SK-N-SH (cell line): ENCODE data around the gene TCP1. TPM values are rescaled to one million over a fixed set of nuclear protein-coding genes. Genes with fewer than 3 reads are reported as not detected.

ENCODE experiments used
- CTCF ChIA-PET: fragments of 300-600, 350-600 bp; formaldehyde crosslinking; extraction: SDS; loops from one replicate; lab custom pipeline; 2021; lab: Yijun Ruan, JAX
- POLR2A ChIA-PET: fragments of 350-600 bp; sonication (Branson Sonifier 250); formaldehyde crosslinking; extraction: SDS; loops from one replicate; lab custom pipeline; 2020; ENCODE audit warnings: antibody characterized with exemption, inconsistent platforms; lab: Yijun Ruan, JAX
- DNase-seq: peaks from one replicate; pipeline ENCODE4 v3.0.0; 2012
- H2AFZ ChIP-seq: fragments of 200-600 bp; sonication (generic); 2 replicates; pipeline ENCODE4 v1.8.1; 2016; ENCODE audit warnings: antibody characterized with exemption, mild to moderate bottlenecking, low read depth
- H3F3A ChIP-seq: fragments of 200-600 bp; sonication (generic); replicated peaks from 2 replicates; pipeline ENCODE3; 2016; ENCODE audit warnings: antibody characterized with exemption, mild to moderate bottlenecking; ENCODE audit not compliant: insufficient read depth
- H3K27ac ChIP-seq, 2 experiments: fragments of 200-500 bp in 1 of 2; fragments of 200-600 bp in 1 of 2; sonication (Bioruptor generic) in 1 of 2; sonication (generic), shearing (Covaris generic) in 1 of 2; 2 replicates each; pipeline versions ENCODE4 v1.5.1 to v1.6.1; 2014 to 2016; ENCODE audit warnings: low read depth in 2 of 2, inconsistent platforms in 1 of 2, low read length in 1 of 2, mild to moderate bottlenecking in 1 of 2, mixed read lengths in 1 of 2
- H3K27me3 ChIP-seq: fragments of 200-600 bp; sonication (generic), shearing (Covaris generic); 2 replicates; pipeline ENCODE4 v1.6.1; 2016; ENCODE audit warnings: mixed run types; ENCODE audit not compliant: insufficient read depth
- H3K36me3 ChIP-seq, 2 experiments: fragments of 200-500 bp in 1 of 2; fragments of 200-600 bp in 1 of 2; sonication (Bioruptor generic) in 1 of 2; sonication (generic) in 1 of 2; replicated peaks in 1 of 2; 2 replicates each; pipeline versions ENCODE3 to v1.5.1; 2014 to 2016; ENCODE audit warnings: low read length in 1 of 2, mild to moderate bottlenecking in 1 of 2; ENCODE audit not compliant: insufficient read depth in 2 of 2, control insufficient read depth in 1 of 2
- H3K4me1 ChIP-seq, 2 experiments: fragments of 200-500 bp in 1 of 2; fragments of 200-600 bp in 1 of 2; sonication (Bioruptor generic) in 1 of 2; sonication (generic), shearing (Covaris generic) in 1 of 2; 2 replicates each; pipeline versions ENCODE4 v1.5.1 to v1.6.1; 2014 to 2016; ENCODE audit warnings: low read depth in 1 of 2, low read length in 1 of 2, mixed run types in 1 of 2; ENCODE audit not compliant: insufficient read depth in 2 of 2, control insufficient read depth in 1 of 2
- H3K4me2 ChIP-seq: fragments of 200-600 bp; sonication (generic), shearing (Covaris generic); 2 replicates; pipeline ENCODE4 v1.6.1; 2017; ENCODE audit warnings: mixed run types
- H3K4me3 ChIP-seq, 2 experiments: fragments of 200-500 bp in 1 of 2; fragments of 200-600 bp in 1 of 2; sonication (Bioruptor generic) in 1 of 2; sonication (generic), shearing (Covaris generic) in 1 of 2; 2 replicates each; pipeline versions ENCODE4 v1.5.1 to v1.8.1; 2014 to 2016; ENCODE audit warnings: low read depth in 2 of 2, inconsistent platforms in 1 of 2, low read length in 1 of 2, mild to moderate bottlenecking in 1 of 2, mixed read lengths in 1 of 2, moderate library complexity in 1 of 2
- H3K79me2 ChIP-seq: fragments of 200-600 bp; sonication (generic); 2 replicates; pipeline ENCODE4 v1.8.1; 2017; ENCODE audit warnings: mild to moderate bottlenecking; ENCODE audit not compliant: insufficient read depth
- H3K9ac ChIP-seq: fragments of 200-600 bp; sonication (generic); 2 replicates; pipeline ENCODE4 v1.6.1; 2017; ENCODE audit warnings: mixed run types
- H3K9me2 ChIP-seq: fragments of 200-600 bp; sonication (generic); 2 replicates; pipeline ENCODE4 v1.6.1; 2017; ENCODE audit warnings: mixed run types
- H3K9me3 ChIP-seq: fragments of 200-600 bp; sonication (generic); 2 replicates; pipeline ENCODE4 v1.6.1; 2017; ENCODE audit warnings: mixed run types, mild to moderate bottlenecking, moderate library complexity
- H4K20me1 ChIP-seq: fragments of 200-600 bp; sonication (generic); 2 replicates; pipeline ENCODE4 v1.6.1; 2017; ENCODE audit warnings: mild to moderate bottlenecking, mixed run types; ENCODE audit not compliant: insufficient read depth
- ELF1 ChIP-seq: IDR thresholded peaks from 2 replicates; pipeline ENCODE4 v1.4.0; 2012
- EZH2phosphoT487 ChIP-seq: fragments of 200-600 bp; sonication (generic); IDR thresholded peaks from 2 replicates; pipeline ENCODE4 v1.6.1; 2017; ENCODE audit warnings: low read depth, mixed run types, mild to moderate bottlenecking, antibody characterized with exemption, moderate library complexity, borderline replicate concordance
- FOSL2 ChIP-seq: IDR thresholded peaks from 2 replicates; pipeline ENCODE4 v1.4.0; 2012; ENCODE audit warnings: low read depth, mild to moderate bottlenecking, moderate library complexity, borderline replicate concordance
- FOXJ3 ChIP-seq: sonication (generic); formaldehyde crosslinking; IDR thresholded peaks from 2 replicates; pipeline ENCODE4 v1.5.1; 2020; ENCODE audit warnings: mild to moderate bottlenecking, missing genetic modification reagents
- JUND ChIP-seq: IDR thresholded peaks from 2 replicates; pipeline ENCODE4 v1.4.0; 2012
- MEF2A ChIP-seq: IDR thresholded peaks from 2 replicates; pipeline ENCODE4 v1.4.0; 2012; ENCODE audit warnings: low read depth, borderline replicate concordance
- MXI1 ChIP-seq: IDR thresholded peaks from 2 replicates; pipeline ENCODE4 v1.6.1; 2012; ENCODE audit warnings: mild to moderate bottlenecking, low read depth, low read length, improper control_type of control experiment
- RCOR1 ChIP-seq: fragments of 150-350 bp; IDR thresholded peaks from 2 replicates; pipeline ENCODE4 v1.6.1; 2017; ENCODE audit warnings: antibody characterized with exemption, low read length
- RFX5 ChIP-seq: IDR thresholded peaks from 2 replicates; pipeline ENCODE4 v1.6.1; 2012; ENCODE audit warnings: mild to moderate bottlenecking, improper control_type of control experiment, low read length
- RXRA ChIP-seq: IDR thresholded peaks from 2 replicates; pipeline ENCODE4 v1.4.0; 2012; ENCODE audit warnings: low read depth, mild to moderate bottlenecking, borderline replicate concordance
- SIN3A ChIP-seq: IDR thresholded peaks from 2 replicates; pipeline ENCODE4 v1.6.1; 2012; ENCODE audit warnings: low read depth, mild to moderate bottlenecking, low read length, moderate library complexity, borderline replicate concordance
- SMC3 ChIP-seq: IDR thresholded peaks from 2 replicates; pipeline ENCODE4 v1.6.1; 2012; ENCODE audit warnings: low read depth, low read length, improper control_type of control experiment
- TAF1 ChIP-seq: IDR thresholded peaks from 2 replicates; pipeline ENCODE4 v1.6.1; 2012; ENCODE audit warnings: low read depth, mild to moderate bottlenecking, low read length, moderate library complexity, borderline replicate concordance
- TEAD4 ChIP-seq: IDR thresholded peaks from 2 replicates; pipeline ENCODE4 v1.4.0; 2012; ENCODE audit warnings: mild to moderate bottlenecking, borderline replicate concordance; ENCODE audit not compliant: insufficient read depth
- WGBS: methylation state at CpG from one replicate; pipeline ENCODE4 v1.1.6; 2017; ENCODE audit warnings: low lambda C conversion rate; 5-methylcytosine and 5-hydroxymethylcytosine counted together
- polyA plus RNA-seq, 3 experiments: library from polyadenylated mRNA; depleted of rRNA; stranded (reverse); fragments of >200 nt; gene quantifications; 2 replicates each; pipeline ENCODE4 v1.2.3, GENCODE V29; 2012
- TF ChIP-seq, protein P1 (sequence below): fragments of 200-600 bp; sonication (generic); IDR thresholded peaks from 2 replicates; pipeline ENCODE4 v1.6.1; 2017; ENCODE audit warnings: antibody characterized with exemption, mild to moderate bottlenecking, moderate library complexity
- TF ChIP-seq, protein P2 (sequence below): IDR thresholded peaks from 2 replicates; pipeline ENCODE4 v1.4.0; 2012; ENCODE audit warnings: low read depth, borderline replicate concordance
- TF ChIP-seq, protein P3 (sequence below): IDR thresholded peaks from 2 replicates; pipeline ENCODE4 v1.4.0; 2012; ENCODE audit warnings: low read depth

Gene TCP1
- polyA plus RNA-seq, 1 of the 3 experiments (the other 2 are of a cell fraction) = 154 TPM

DNA sequence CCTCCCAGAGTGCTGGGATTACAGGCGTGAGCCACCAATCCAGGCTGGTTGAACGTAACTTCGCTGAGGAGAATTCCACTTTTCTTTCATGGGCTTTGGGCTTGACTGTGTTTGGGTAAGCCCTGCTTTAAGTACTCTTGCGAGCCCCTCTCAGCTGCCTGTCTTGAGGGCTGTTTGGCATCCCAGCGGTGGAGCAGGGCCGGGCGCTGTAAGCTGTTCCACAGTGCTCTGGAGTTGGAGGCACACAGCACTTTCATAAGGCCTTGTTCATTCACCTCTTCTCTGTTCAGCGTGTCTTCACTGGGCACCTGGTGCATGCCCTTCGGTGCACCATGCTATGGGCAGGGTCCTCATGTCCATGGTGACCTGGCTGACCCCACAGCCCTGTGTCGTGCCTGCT is 32.3 kb upstream of the TCP1 start:
- H3K79me2 ChIP-seq = no peaks in the 10 kb centered on the region
- 80% methylated on average over 8 of the region's 10 CpGs for WGBS

DNA sequence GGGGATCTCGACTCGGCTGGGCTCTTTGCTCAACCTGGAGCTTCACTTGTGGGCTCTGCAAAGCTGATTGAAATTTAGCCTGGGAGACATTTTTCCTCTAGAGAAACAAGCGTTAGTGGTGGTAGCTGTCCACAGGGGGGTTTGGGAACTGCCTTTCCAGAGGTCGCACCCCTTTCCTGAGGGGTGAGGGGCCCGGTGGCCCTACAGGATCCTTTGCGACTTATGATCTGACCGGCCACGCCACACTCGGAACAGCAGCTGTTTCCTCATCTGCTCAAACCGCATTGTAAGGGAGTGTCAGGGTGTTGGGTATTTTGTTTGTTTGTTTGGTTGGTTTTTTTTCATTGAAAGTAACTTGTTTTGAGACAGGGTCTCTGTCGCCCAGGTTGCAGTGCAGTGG is 31.7 kb upstream of the TCP1 start:
- Histone ChIP-seq H3K27ac (no peak overlapping the region), H3K4me3 (no peak overlapping the region), H3K4me2 (no peak overlapping the region), H3F3A (no peaks in the 10 kb centered on the region), H3K79me2 (no peaks in the 10 kb centered on the region), H3K27me3 (no peaks in the 10 kb centered on the region; the same call in 1 of the 2 replicates), H4K20me1 (no peaks in the 10 kb centered on the region), H3K9ac (no peak overlapping the region), H3K9me3 (no peaks in the 10 kb centered on the region), H2AFZ (no peak overlapping the region), H3K4me1 (no peaks in the 10 kb centered on the region; a peak in 1 of 4 replicates), H3K9me2 (no peaks in the 10 kb centered on the region), H3K36me3 (no peaks in the 10 kb centered on the region)
- POLR2A ChIA-PET = no interaction called here
- DNase-seq = no peak
- 80% methylated on average over 10 of the region's 11 CpGs for WGBS
- TF ChIP-seq, protein P1, sequence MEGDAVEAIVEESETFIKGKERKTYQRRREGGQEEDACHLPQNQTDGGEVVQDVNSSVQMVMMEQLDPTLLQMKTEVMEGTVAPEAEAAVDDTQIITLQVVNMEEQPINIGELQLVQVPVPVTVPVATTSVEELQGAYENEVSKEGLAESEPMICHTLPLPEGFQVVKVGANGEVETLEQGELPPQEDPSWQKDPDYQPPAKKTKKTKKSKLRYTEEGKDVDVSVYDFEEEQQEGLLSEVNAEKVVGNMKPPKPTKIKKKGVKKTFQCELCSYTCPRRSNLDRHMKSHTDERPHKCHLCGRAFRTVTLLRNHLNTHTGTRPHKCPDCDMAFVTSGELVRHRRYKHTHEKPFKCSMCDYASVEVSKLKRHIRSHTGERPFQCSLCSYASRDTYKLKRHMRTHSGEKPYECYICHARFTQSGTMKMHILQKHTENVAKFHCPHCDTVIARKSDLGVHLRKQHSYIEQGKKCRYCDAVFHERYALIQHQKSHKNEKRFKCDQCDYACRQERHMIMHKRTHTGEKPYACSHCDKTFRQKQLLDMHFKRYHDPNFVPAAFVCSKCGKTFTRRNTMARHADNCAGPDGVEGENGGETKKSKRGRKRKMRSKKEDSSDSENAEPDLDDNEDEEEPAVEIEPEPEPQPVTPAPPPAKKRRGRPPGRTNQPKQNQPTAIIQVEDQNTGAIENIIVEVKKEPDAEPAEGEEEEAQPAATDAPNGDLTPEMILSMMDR = no peak
- TF ChIP-seq EZH2phosphoT487 (no peak), MXI1 (no peak), RCOR1 (no peak), SMC3 (no peak), TAF1 (no peak), JUND (no peak), TEAD4 (no peak)
- TF ChIP-seq, protein P2, sequence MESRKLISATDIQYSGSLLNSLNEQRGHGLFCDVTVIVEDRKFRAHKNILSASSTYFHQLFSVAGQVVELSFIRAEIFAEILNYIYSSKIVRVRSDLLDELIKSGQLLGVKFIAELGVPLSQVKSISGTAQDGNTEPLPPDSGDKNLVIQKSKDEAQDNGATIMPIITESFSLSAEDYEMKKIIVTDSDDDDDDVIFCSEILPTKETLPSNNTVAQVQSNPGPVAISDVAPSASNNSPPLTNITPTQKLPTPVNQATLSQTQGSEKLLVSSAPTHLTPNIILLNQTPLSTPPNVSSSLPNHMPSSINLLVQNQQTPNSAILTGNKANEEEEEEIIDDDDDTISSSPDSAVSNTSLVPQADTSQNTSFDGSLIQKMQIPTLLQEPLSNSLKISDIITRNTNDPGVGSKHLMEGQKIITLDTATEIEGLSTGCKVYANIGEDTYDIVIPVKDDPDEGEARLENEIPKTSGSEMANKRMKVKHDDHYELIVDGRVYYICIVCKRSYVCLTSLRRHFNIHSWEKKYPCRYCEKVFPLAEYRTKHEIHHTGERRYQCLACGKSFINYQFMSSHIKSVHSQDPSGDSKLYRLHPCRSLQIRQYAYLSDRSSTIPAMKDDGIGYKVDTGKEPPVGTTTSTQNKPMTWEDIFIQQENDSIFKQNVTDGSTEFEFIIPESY = no peak
- TF ChIP-seq, protein P3, sequence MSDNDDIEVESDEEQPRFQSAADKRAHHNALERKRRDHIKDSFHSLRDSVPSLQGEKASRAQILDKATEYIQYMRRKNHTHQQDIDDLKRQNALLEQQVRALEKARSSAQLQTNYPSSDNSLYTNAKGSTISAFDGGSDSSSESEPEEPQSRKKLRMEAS = no peak
- CTCF ChIA-PET = no interaction called here

More for the DNA sequence above, 32.3 kb upstream of the TCP1 start:
- no peak for TF ChIP-seq RXRA
- no peak for TF ChIP-seq JUND
- no peak for TF ChIP-seq FOSL2
- no peak for TF ChIP-seq SIN3A
- no peak for TF ChIP-seq EZH2phosphoT487
- no peak for TF ChIP-seq TAF1
- no peak for TF ChIP-seq SMC3
- TF ChIP-seq MEF2A = no peak
- no peak for TF ChIP-seq RFX5
- TF ChIP-seq, protein P1 = no peak
- no peak for TF ChIP-seq ELF1
- no peak for TF ChIP-seq FOXJ3 (CRISPR knock-in tag)
- CTCF ChIA-PET = interaction anchor here (1.0 to 1.1 kb wide), 2 partner anchors 9 to 358 kb away, joined by 3 to 4 read pairs; no protein-coding TSS in a partner anchor
- H3K4me1 ChIP-seq = no peaks in the 10 kb centered on the region
- no peak overlapping the region for H3K9ac ChIP-seq
- DNase-seq = no peak
- POLR2A ChIA-PET = no interaction called here
- H4K20me1 ChIP-seq = no peaks in the 10 kb centered on the region
- H3K36me3 ChIP-seq = no peaks in the 10 kb centered on the region
- no peak overlapping the region for H2AFZ ChIP-seq
- H3K4me3 ChIP-seq = no peak overlapping the region
- H3K27ac ChIP-seq = no peak overlapping the region
- no peaks in the 10 kb centered on the region; the same call in 1 of the 2 replicates for H3K27me3 ChIP-seq
- no peaks in the 10 kb centered on the region for H3K9me3 ChIP-seq
- no peaks in the 10 kb centered on the region for H3F3A ChIP-seq
- H3K4me2 ChIP-seq = no peak overlapping the region
- no peaks in the 10 kb centered on the region for H3K9me2 ChIP-seq
